LNCaP clone FGC (cell line): ENCODE results near the gene MAGT1.
A peak's percentile ranks its signal among the peaks of the same experiment; 100 is the strongest.
"Not testable (repeated sequence)": the region's sequence is repeated elsewhere in the genome, so short reads cannot be mapped to it uniquely, and the experiment has no call there.

ENCODE experiments used
- DNase-seq: peaks from one replicate; pipeline ENCODE4 v3.0.0-alpha.2; 2011; ENCODE audit warnings: low read depth
- H3K4me3 ChIP-seq: 2 replicates; pipeline ENCODE4 v1.5.1; 2011; ENCODE audit warnings: mild to moderate bottlenecking, low read depth, low read length, control low read depth
- CTCF ChIP-seq: IDR thresholded peaks from 2 replicates; pipeline ENCODE4 v1.5.1; 2012; ENCODE audit warnings: mild to moderate bottlenecking; ENCODE audit not compliant: control insufficient read depth, insufficient read depth; ENCODE audit errors: extremely low read depth

MAGT1 gene

GRCh38 chrX:77925764-77926163, 30.5 kb upstream of the MAGT1 start:
- H3K4me3 ChIP-seq = no peak overlapping the region
- no peak for TF ChIP-seq CTCF
- no peak for DNase-seq

- DNase-seq = no peak
- no peak for TF ChIP-seq CTCF
- H3K4me3 ChIP-seq = no peak overlapping the region
Observed at GRCh38 chrX:77924320-77924859, 29.2 kb upstream of the MAGT1 start.

- no peak for TF ChIP-seq CTCF
- no peak overlapping the region for H3K4me3 ChIP-seq
- DNase-seq = no peak
Observed at GRCh38 chrX:77922787-77923186, 27.6 kb upstream of the MAGT1 start.

GRCh38 chrX:77919370-77919769, 24.1 kb upstream of the MAGT1 start:
- not testable (repeated sequence) for H3K4me3 ChIP-seq, DNase-seq

- no peak overlapping the region for H3K4me3 ChIP-seq
- DNase-seq = no peak
- TF ChIP-seq CTCF = no peak
Observed at GRCh38 chrX:77918568-77918967, 23.3 kb upstream of the MAGT1 start.

GRCh38 chrX:77917294-77917933, 22.2 kb upstream of the MAGT1 start:
- no peak for DNase-seq
- TF ChIP-seq CTCF = no peak
- H3K4me3 ChIP-seq = no peak overlapping the region

GRCh38 chrX:77910108-77910840, 15.0 kb upstream of the MAGT1 start, which contains the start of gene ATP7A:
Gene ATP7A, plus strand, starts transcription at chrX:77910693. Its CDS starts 60,949 bp downstream, at chrX:77971642.
- H3K4me3 ChIP-seq = peak within 1 kb of the TSS; percentile 70
- DNase-seq = peak; percentile 67
- TF ChIP-seq CTCF = peak; percentile 67
